NCI-H524 treated with DMSO at 0.1 percent for 48 hours (cell line): ENCODE results near the gene CHST3.
"Not testable (repeated sequence)": the region's sequence is repeated elsewhere in the genome, so short reads cannot be mapped to it uniquely, and the experiment has no call there.

Experiments used
- DNase-seq: peaks from one replicate; lab custom pipeline; 2025; lab: John Stamatoyannopoulos, UW

Gene CHST3

GRCh38 chr10:71964098-71964742 is at the start of gene CHST3:
CHST3 (plus strand) TSS chr10:71964395; CDS start chr10:72005843, 41,448 bp downstream.
- no peak for DNase-seq

GRCh38 chr10:71916827-71917226 is 47.4 kb upstream of the CHST3 start:
- DNase-seq = no peak

- no peak for DNase-seq
These were observed 45.2 kb upstream of the CHST3 start for GRCh38 chr10:71918992-71919391.

GRCh38 chr10:71919956-71920539 is 44.1 kb upstream of the CHST3 start:
- DNase-seq = not testable (repeated sequence)

- DNase-seq = no peak
These were observed 43.5 kb upstream of the CHST3 start for GRCh38 chr10:71920540-71921323.

- DNase-seq = peak; percentile 37
These were observed 42.7 kb upstream of the CHST3 start for GRCh38 chr10:71921324-71922027.

GRCh38 chr10:71923138-71923692 is 41.0 kb upstream of the CHST3 start:
- no peak for DNase-seq

GRCh38 chr10:71924771-71925170 is 39.4 kb upstream of the CHST3 start:
- DNase-seq = no peak

GRCh38 chr10:71927159-71927558 is 37.0 kb upstream of the CHST3 start:
- DNase-seq = no peak

- DNase-seq = no peak
These were observed 36.2 kb upstream of the CHST3 start for GRCh38 chr10:71927776-71928592.

GRCh38 chr10:71931295-71931694 is 32.9 kb upstream of the CHST3 start:
- no peak for DNase-seq

GRCh38 chr10:71933651-71934050 is 30.5 kb upstream of the CHST3 start:
- no peak for DNase-seq

- DNase-seq = no peak
These were observed 26.0 kb upstream of the CHST3 start for GRCh38 chr10:71938211-71938610.

- DNase-seq = no peak
These were observed 24.9 kb upstream of the CHST3 start for GRCh38 chr10:71939304-71939703.

GRCh38 chr10:71939861-71940474 is 24.2 kb upstream of the CHST3 start:
- no peak for DNase-seq

- no peak for DNase-seq
These were observed 23.4 kb upstream of the CHST3 start for GRCh38 chr10:71940752-71941151.

- DNase-seq = no peak
These were observed 22.9 kb upstream of the CHST3 start for GRCh38 chr10:71941318-71941717.

GRCh38 chr10:71945819-71946474 is 18.2 kb upstream of the CHST3 start:
- no peak for DNase-seq

- no peak for DNase-seq
These were observed 17.5 kb upstream of the CHST3 start for GRCh38 chr10:71946700-71947099.

- DNase-seq = no peak
These were observed 15.6 kb upstream of the CHST3 start for GRCh38 chr10:71948496-71949067.
